ENCODE data around the gene CUX1.

Gene CUX1

GRCh38 chr7:101901661-101902491 is 84.5 kb downstream of the CUX1 start:
- no peak overlapping the region for H3K4me3 ChIP-seq (ENCODE audit: low read depth, low read length)
- H3K27ac ChIP-seq (ENCODE audit: low read depth, low read length), result no peak overlapping the region
- H3K36me3 ChIP-seq (ENCODE audit: insufficient read depth, low read length), result no peaks in the 10 kb centered on the region
- H3K79me2 ChIP-seq (ENCODE audit: control insufficient read depth, insufficient read depth, low read length, unreplicated experiment), result peaks cover 5% of the 10 kb centered on the region
- no peaks in the 10 kb centered on the region for H3K4me1 ChIP-seq (ENCODE audit: control insufficient read depth, insufficient read depth, low read length, unreplicated experiment)
- H3K27me3 ChIP-seq (ENCODE audit: insufficient read depth, low read length), result no peaks in the 10 kb centered on the region
- no peak overlapping the region for H2AFZ ChIP-seq (ENCODE audit: low read length, unreplicated experiment)

GRCh38 chr7:101902680-101903514 is 85.5 kb downstream of the CUX1 start:
- Histone ChIP-seq H2AFZ (ENCODE audit: low read length, unreplicated experiment) (no peak overlapping the region), H3K4me1 (ENCODE audit: control insufficient read depth, insufficient read depth, low read length, unreplicated experiment) (no peaks in the 10 kb centered on the region)

GRCh38 chr7:101903515-101903868 is 86.1 kb downstream of the CUX1 start:
- H3K27ac ChIP-seq (ENCODE audit: low read depth, low read length), result no peak overlapping the region

More at GRCh38 chr7:101902680-101903514, 85.5 kb downstream of the CUX1 start:
- H3K27me3 ChIP-seq (ENCODE audit: insufficient read depth, low read length), result no peaks in the 10 kb centered on the region
- H3K79me2 ChIP-seq (ENCODE audit: control insufficient read depth, insufficient read depth, low read length, unreplicated experiment), result peaks cover 5% of the 10 kb centered on the region
- no peak overlapping the region for H3K4me3 ChIP-seq (ENCODE audit: low read depth, low read length)
- H3K27ac ChIP-seq (ENCODE audit: low read depth, low read length), result no peak overlapping the region
- no peaks in the 10 kb centered on the region for H3K36me3 ChIP-seq (ENCODE audit: insufficient read depth, low read length)

GRCh38 chr7:101904019-101904418 is 86.6 kb downstream of the CUX1 start:
- Histone ChIP-seq H3K79me2 (ENCODE audit: control insufficient read depth, insufficient read depth, low read length, unreplicated experiment) (peaks cover 5% of the 10 kb centered on the region), H3K4me1 (ENCODE audit: control insufficient read depth, insufficient read depth, low read length, unreplicated experiment) (no peaks in the 10 kb centered on the region), H3K27ac (ENCODE audit: low read depth, low read length) (no peak overlapping the region)

More at GRCh38 chr7:101903515-101903868, 86.1 kb downstream of the CUX1 start:
- Histone ChIP-seq H3K4me1 (ENCODE audit: control insufficient read depth, insufficient read depth, low read length, unreplicated experiment) (no peaks in the 10 kb centered on the region), H3K27me3 (ENCODE audit: insufficient read depth, low read length) (no peaks in the 10 kb centered on the region), H3K79me2 (ENCODE audit: control insufficient read depth, insufficient read depth, low read length, unreplicated experiment) (peaks cover 5% of the 10 kb centered on the region), H3K4me3 (ENCODE audit: low read depth, low read length) (no peak overlapping the region), H2AFZ (ENCODE audit: low read length, unreplicated experiment) (no peak overlapping the region), H3K36me3 (ENCODE audit: insufficient read depth, low read length) (no peaks in the 10 kb centered on the region)

GRCh38 chr7:101905203-101905865 is 87.9 kb downstream of the CUX1 start:
- no peaks in the 10 kb centered on the region for H3K36me3 ChIP-seq (ENCODE audit: insufficient read depth, low read length)
- no peaks in the 10 kb centered on the region for H3K27me3 ChIP-seq (ENCODE audit: insufficient read depth, low read length)
- no peak overlapping the region for H3K27ac ChIP-seq (ENCODE audit: low read depth, low read length)
- H2AFZ ChIP-seq (ENCODE audit: low read length, unreplicated experiment), result no peak overlapping the region
- no peak overlapping the region for H3K4me3 ChIP-seq (ENCODE audit: low read depth, low read length)
- no peaks in the 10 kb centered on the region for H3K4me1 ChIP-seq (ENCODE audit: control insufficient read depth, insufficient read depth, low read length, unreplicated experiment)
- H3K79me2 ChIP-seq (ENCODE audit: control insufficient read depth, insufficient read depth, low read length, unreplicated experiment), result peaks cover 7% of the 10 kb centered on the region

More at GRCh38 chr7:101904019-101904418, 86.6 kb downstream of the CUX1 start:
- H3K36me3 ChIP-seq (ENCODE audit: insufficient read depth, low read length), result no peaks in the 10 kb centered on the region
- H3K27me3 ChIP-seq (ENCODE audit: insufficient read depth, low read length), result no peaks in the 10 kb centered on the region
- no peak overlapping the region for H2AFZ ChIP-seq (ENCODE audit: low read length, unreplicated experiment)
- no peak overlapping the region for H3K4me3 ChIP-seq (ENCODE audit: low read depth, low read length)

GRCh38 chr7:101906291-101907240 is 89.1 kb downstream of the CUX1 start:
- Histone ChIP-seq H3K36me3 (ENCODE audit: insufficient read depth, low read length) (no peaks in the 10 kb centered on the region), H3K79me2 (ENCODE audit: control insufficient read depth, insufficient read depth, low read length, unreplicated experiment) (peaks cover 7% of the 10 kb centered on the region), H3K4me3 (ENCODE audit: low read depth, low read length) (no peak overlapping the region), H2AFZ (ENCODE audit: low read length, unreplicated experiment) (no peak overlapping the region), H3K27me3 (ENCODE audit: insufficient read depth, low read length) (no peaks in the 10 kb centered on the region), H3K27ac (ENCODE audit: low read depth, low read length) (no peak overlapping the region), H3K4me1 (ENCODE audit: control insufficient read depth, insufficient read depth, low read length, unreplicated experiment) (no peaks in the 10 kb centered on the region)

- no peak overlapping the region for H3K4me3 ChIP-seq (ENCODE audit: low read depth, low read length)
- peaks cover 4% of the 10 kb centered on the region for H3K79me2 ChIP-seq (ENCODE audit: control insufficient read depth, insufficient read depth, low read length, unreplicated experiment)
- H3K4me1 ChIP-seq (ENCODE audit: control insufficient read depth, insufficient read depth, low read length, unreplicated experiment), result no peaks in the 10 kb centered on the region
- H3K36me3 ChIP-seq (ENCODE audit: insufficient read depth, low read length), result no peaks in the 10 kb centered on the region
- no peaks in the 10 kb centered on the region for H3K27me3 ChIP-seq (ENCODE audit: insufficient read depth, low read length)
- no peak overlapping the region for H3K27ac ChIP-seq (ENCODE audit: low read depth, low read length)
- no peak overlapping the region for H2AFZ ChIP-seq (ENCODE audit: low read length, unreplicated experiment)
Observed at GRCh38 chr7:101910991-101911799, 93.8 kb downstream of the CUX1 start.

- no peaks in the 10 kb centered on the region for H3K27me3 ChIP-seq (ENCODE audit: insufficient read depth, low read length)
- no peak overlapping the region for H2AFZ ChIP-seq (ENCODE audit: low read length, unreplicated experiment)
- H3K4me1 ChIP-seq (ENCODE audit: control insufficient read depth, insufficient read depth, low read length, unreplicated experiment), result no peaks in the 10 kb centered on the region
- H3K36me3 ChIP-seq (ENCODE audit: insufficient read depth, low read length), result no peaks in the 10 kb centered on the region
- no peak overlapping the region for H3K4me3 ChIP-seq (ENCODE audit: low read depth, low read length)
- H3K79me2 ChIP-seq (ENCODE audit: control insufficient read depth, insufficient read depth, low read length, unreplicated experiment), result peaks cover 4% of the 10 kb centered on the region
- no peak overlapping the region for H3K27ac ChIP-seq (ENCODE audit: low read depth, low read length)
Observed at GRCh38 chr7:101911800-101912715, 94.6 kb downstream of the CUX1 start.

GRCh38 chr7:101912716-101913110 is 95.3 kb downstream of the CUX1 start:
- Histone ChIP-seq H2AFZ (ENCODE audit: low read length, unreplicated experiment) (no peak overlapping the region), H3K27ac (ENCODE audit: low read depth, low read length) (no peak overlapping the region), H3K4me1 (ENCODE audit: control insufficient read depth, insufficient read depth, low read length, unreplicated experiment) (no peaks in the 10 kb centered on the region), H3K27me3 (ENCODE audit: insufficient read depth, low read length) (no peaks in the 10 kb centered on the region), H3K4me3 (ENCODE audit: low read depth, low read length) (no peak overlapping the region), H3K79me2 (ENCODE audit: control insufficient read depth, insufficient read depth, low read length, unreplicated experiment) (peaks cover 4% of the 10 kb centered on the region), H3K36me3 (ENCODE audit: insufficient read depth, low read length) (no peaks in the 10 kb centered on the region)
